ENCODE measurements around the gene PLA1A. TPM values are rescaled to one million over a fixed set of nuclear protein-coding genes. Genes with fewer than 3 reads are reported as not detected.

The PLA1A gene
- total RNA-seq, 1 donor from 2014 or later = not detected

- no peak for DNase-seq
Observed at GRCh38 chr3:119613201-119613600, 15.5 kb downstream of the PLA1A start.

GRCh38 chr3:119613872-119614271 is 16.2 kb downstream of the PLA1A start:
- DNase-seq = no peak

- no peak for DNase-seq
Observed at GRCh38 chr3:119616056-119616455, 18.4 kb downstream of the PLA1A start.

- DNase-seq = no peak
Observed at GRCh38 chr3:119619094-119619493, 21.4 kb downstream of the PLA1A start.

GRCh38 chr3:119620899-119621298 is 23.2 kb downstream of the PLA1A start:
- no peak for DNase-seq

GRCh38 chr3:119624002-119624720 is 26.5 kb downstream of the PLA1A start:
- DNase-seq = no peak

- DNase-seq = no peak
Observed at GRCh38 chr3:119625451-119626153, 27.9 kb downstream of the PLA1A start.

GRCh38 chr3:119626196-119626595 is 28.5 kb downstream of the PLA1A start:
- no peak for DNase-seq

GRCh38 chr3:119627461-119627860 is 29.8 kb downstream of the PLA1A start:
- DNase-seq = no peak

- no peak for DNase-seq
Observed at GRCh38 chr3:119628390-119628789, 30.7 kb downstream of the PLA1A start.

- no peak for DNase-seq
Observed at GRCh38 chr3:119628816-119629445, 31.2 kb downstream of the PLA1A start.

- no peak for DNase-seq
Observed at GRCh38 chr3:119630128-119630879, 32.6 kb downstream of the PLA1A start.

- no peak for DNase-seq
Observed at GRCh38 chr3:119630880-119631329, 33.2 kb downstream of the PLA1A start.

- DNase-seq = no peak
Observed at GRCh38 chr3:119631516-119631915, 33.8 kb downstream of the PLA1A start.

- no peak for DNase-seq
Observed at GRCh38 chr3:119632216-119632615, 34.5 kb downstream of the PLA1A start.

GRCh38 chr3:119632829-119633228 is 35.1 kb downstream of the PLA1A start:
- no peak for DNase-seq

GRCh38 chr3:119635719-119636118 is 38.0 kb downstream of the PLA1A start:
- no peak for DNase-seq

GRCh38 chr3:119636249-119636648 is 38.6 kb downstream of the PLA1A start:
- DNase-seq = no peak

- no peak for DNase-seq
Observed at GRCh38 chr3:119636891-119637611, 39.4 kb downstream of the PLA1A start.

- no peak for DNase-seq
Observed at GRCh38 chr3:119637679-119638477, 40.2 kb downstream of the PLA1A start.
